ENCODE results near the gene SH3GLB1. TPM values are rescaled to one million over a fixed set of nuclear protein-coding genes. Genes with fewer than 3 reads are reported as not detected.

SH3GLB1 gene
- total and polyA plus RNA-seq, 2 of the 4 experiments (the other 2 are of a cell fraction), result 22.2 to 36.5 TPM

DNA sequence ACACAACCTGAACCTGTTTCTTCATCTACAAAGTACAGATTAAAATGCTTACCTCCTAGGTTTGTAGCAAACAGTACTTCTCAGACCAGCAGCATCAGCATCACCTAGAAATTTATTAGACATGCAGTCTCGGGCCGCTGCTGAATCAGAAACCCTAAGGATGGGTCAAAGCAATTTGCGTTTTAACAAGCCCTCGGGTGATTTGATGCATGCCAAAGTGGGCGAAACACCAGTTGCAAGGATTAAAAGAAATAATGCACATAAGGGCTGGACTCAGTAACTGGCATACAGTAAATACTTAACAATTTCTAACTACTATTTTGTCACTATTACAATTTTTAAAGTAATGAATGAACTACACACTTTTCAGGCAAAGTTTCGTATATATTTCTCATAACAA, 47.5 kb downstream of the SH3GLB1 start:
- Histone ChIP-seq H3K79me1 (ENCODE audit: low read depth in 1 of 2, low read length in 2 of 2) (no peaks in the 10 kb centered on the region), H3K4me1 (ENCODE audit: control insufficient read depth, insufficient read depth, low read length) (no peaks in the 10 kb centered on the region), H4K5ac (ENCODE audit: low read depth, low read length) (no peak overlapping the region), H3K27ac (ENCODE audit: insufficient read depth, low read length) (no peak overlapping the region), H3K14ac (replicated peaks; ENCODE audit: low read depth, low read length) (no peak overlapping the region), H2AFZ (replicated peaks; ENCODE audit: low read length, poor library complexity) (no peak overlapping the region), H4K20me1 (ENCODE audit: insufficient read depth, low read length) (no peaks in the 10 kb centered on the region), H3K4me2 (ENCODE audit: low read depth, low read length) (no peak overlapping the region), H4K91ac (ENCODE audit: insufficient read depth, low read depth, low read length) (no peak overlapping the region), H3K27me3 (ENCODE audit: control insufficient read depth, insufficient read depth, low read length) (no peaks in the 10 kb centered on the region), H3K4me3 (ENCODE audit: insufficient read depth, low read depth, low read length) (no peak overlapping the region), H2BK15ac (ENCODE audit: low read depth, low read length) (no peak overlapping the region), H3K4ac (ENCODE audit: low read depth, low read length) (no peak overlapping the region), H2BK5ac (ENCODE audit: low read depth, low read length, poor library complexity, severe bottlenecking) (no peak overlapping the region), H4K8ac (ENCODE audit: low read depth in 2 of 2, low read length in 2 of 2) (no peak overlapping the region), H2BK120ac (ENCODE audit: low read depth, low read length) (no peak overlapping the region), H3K56ac (ENCODE audit: extremely low read depth, insufficient read depth, low read length) (no peak overlapping the region), H3K9ac (ENCODE audit: low read depth, low read length) (no peak overlapping the region), H3K23ac (ENCODE audit: low read depth, low read length) (no peak overlapping the region), H3K36me3 (ENCODE audit: control insufficient read depth, insufficient read depth, low read length) (no peaks in the 10 kb centered on the region), H2AK9ac (replicated peaks; ENCODE audit: low read depth, low read length, poor library complexity) (no peak overlapping the region), H2BK20ac (ENCODE audit: low read depth, low read length) (no peak overlapping the region), H2AK5ac (ENCODE audit: low read depth, low read length) (no peak overlapping the region), H3K9me1 (ENCODE audit: insufficient read depth, low read length) (no peaks in the 10 kb centered on the region), H3K18ac (ENCODE audit: low read depth, low read length) (no peak overlapping the region), H3K9me3 (ENCODE audit: control insufficient read depth, insufficient read depth, low read length) (no peaks in the 10 kb centered on the region)
- ChIA-PET CTCF (interaction anchor here (1.0 kb wide), 1 partner anchor 24 kb away, joined by 4 read pairs; no protein-coding TSS in a partner anchor), POLR2A (ENCODE audit: unreplicated experiment) (no interaction called here)
- intact Hi-C loops (cut with micrococcal nuclease) (no loop called here), dilution Hi-C loops (cut with HindIII; ENCODE audit: low sequenced_read_pairs, unreplicated experiment) (no loop called here), in situ Hi-C loops (cut with MboI; ENCODE audit: low sequenced_read_pairs) (no loop called here)
- no peak for DNase-seq
- no peak for ATAC-seq (ENCODE audit: low read depth)
- WGBS, 2 experiments (ENCODE audit: extremely low coverage in 2 of 2, insufficient read length in 1 of 2), result 92% methylated on average over 2 of the region's 6 CpGs; no CpG with 5 or more reads in 1 of the 2 experiments
- BruUV-seq (replicated peaks), result no TSS peak
- no peak for TF ChIP-seq MAZ (IDR thresholded peaks at IDR 0.05; ENCODE audit: borderline replicate concordance, low read depth, low read length)
- TF ChIP-seq RFX5 (IDR thresholded peaks at IDR 0.05; ENCODE audit: low read depth, low read length), result no peak
- no peak for TF ChIP-seq NFE2L2 (IDR thresholded peaks at IDR 0.05; ENCODE audit: low read depth, low read length)
- no peak for TF ChIP-seq CHD1 (IDR thresholded peaks at IDR 0.05; ENCODE audit: low read depth, low read length)
- TF ChIP-seq CEBPB (IDR thresholded peaks at IDR 0.05; ENCODE audit: low read depth, low read length), result no peak
- TF ChIP-seq FOS (IDR thresholded peaks at IDR 0.05; ENCODE audit: low read depth, low read length), result no peak
- TF ChIP-seq MAFK (IDR thresholded peaks at IDR 0.05; ENCODE audit: low read depth, low read length), result no peak
- no peak for TF ChIP-seq BHLHE40 (IDR thresholded peaks at IDR 0.05; ENCODE audit: low read depth, low read length)
- no peak for TF ChIP-seq SMC3 (IDR thresholded peaks at IDR 0.05; ENCODE audit: low read depth, low read length)
- TF ChIP-seq, protein P1, sequence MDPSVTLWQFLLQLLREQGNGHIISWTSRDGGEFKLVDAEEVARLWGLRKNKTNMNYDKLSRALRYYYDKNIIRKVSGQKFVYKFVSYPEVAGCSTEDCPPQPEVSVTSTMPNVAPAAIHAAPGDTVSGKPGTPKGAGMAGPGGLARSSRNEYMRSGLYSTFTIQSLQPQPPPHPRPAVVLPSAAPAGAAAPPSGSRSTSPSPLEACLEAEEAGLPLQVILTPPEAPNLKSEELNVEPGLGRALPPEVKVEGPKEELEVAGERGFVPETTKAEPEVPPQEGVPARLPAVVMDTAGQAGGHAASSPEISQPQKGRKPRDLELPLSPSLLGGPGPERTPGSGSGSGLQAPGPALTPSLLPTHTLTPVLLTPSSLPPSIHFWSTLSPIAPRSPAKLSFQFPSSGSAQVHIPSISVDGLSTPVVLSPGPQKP (IDR thresholded peaks at IDR 0.05; ENCODE audit: borderline replicate concordance, low read depth, low read length), result no peak
- no peak for TF ChIP-seq CTCF (conservative IDR thresholded peaks at IDR 0.05; ENCODE audit: low read depth, low read length)
- TF ChIP-seq MXI1 (IDR thresholded peaks at IDR 0.05; ENCODE audit: borderline replicate concordance, low read depth, low read length), result no peak
- no peak for TF ChIP-seq POLR2A (IDR thresholded peaks at IDR 0.05; ENCODE audit: low read depth, low read length)
- TF ChIP-seq RCOR1 (IDR thresholded peaks at IDR 0.05; ENCODE audit: insufficient replicate concordance, low read length), result no peak
- no peak for TF ChIP-seq RAD21 (IDR thresholded peaks at IDR 0.05; ENCODE audit: low read length)
- no peak for TF ChIP-seq USF2 (IDR thresholded peaks at IDR 0.05; ENCODE audit: low read depth, low read length)
